Right forelimb (tissue), 1 donor: ENCODE measurements around the gene UQCRC2.
"Not testable (repeated sequence)": the region's sequence is repeated elsewhere in the genome, so short reads cannot be mapped to it uniquely, and the experiment has no call there.

Experiments
- DNase-seq: peaks from one replicate; pipeline ENCODE4 v3.0.0-alpha.2; 2018

UQCRC2 gene

GRCh38 chr16:22013486-22013885 lies 60.3 kb downstream of the UQCRC2 start:
- DNase-seq: no peak

GRCh38 chr16:22014271-22014873 lies 61.2 kb downstream of the UQCRC2 start:
- no peak for DNase-seq

- DNase-seq: no peak
Observed at GRCh38 chr16:22016927-22017326, 63.8 kb downstream of the UQCRC2 start.

DNA sequence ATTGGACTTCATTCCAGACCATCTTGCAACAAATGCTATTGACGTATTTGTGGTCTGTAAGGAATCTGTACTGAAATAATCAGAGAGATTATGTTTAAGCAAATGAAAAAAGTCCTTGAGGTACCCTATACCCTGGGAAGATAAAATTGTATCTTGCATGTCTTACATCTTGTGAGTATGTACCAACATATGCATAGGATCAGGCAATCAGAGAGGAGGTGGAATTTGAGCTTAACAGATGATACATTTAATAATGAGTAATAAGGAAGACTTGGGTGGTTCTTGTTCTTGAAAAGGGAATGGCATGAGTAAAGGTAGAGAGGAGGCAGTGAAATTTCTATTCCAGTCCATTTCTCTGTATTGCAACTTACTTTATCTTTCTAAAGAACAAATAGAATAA lies 65.4 kb downstream of the UQCRC2 start:
- DNase-seq: no peak

DNA sequence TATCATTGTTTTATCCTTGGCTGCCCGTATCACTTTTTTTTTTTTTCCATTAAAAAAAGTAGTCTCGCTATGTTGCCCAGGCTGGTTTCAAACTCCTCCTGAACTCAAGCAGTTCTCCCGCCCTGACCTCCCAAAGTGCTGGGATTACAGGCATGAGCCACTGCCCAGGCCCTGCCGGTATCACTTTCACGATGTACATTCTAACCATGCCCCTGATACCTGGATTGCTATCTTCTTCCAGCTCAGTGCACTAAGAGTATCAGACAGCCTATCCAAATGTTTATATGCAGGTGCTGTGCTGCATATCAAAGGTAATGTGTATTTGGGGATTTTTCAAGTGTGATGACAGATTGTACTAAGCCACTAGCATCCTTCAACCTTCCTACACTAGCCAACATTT lies 69.0 kb downstream of the UQCRC2 start:
- no peak for DNase-seq

DNA sequence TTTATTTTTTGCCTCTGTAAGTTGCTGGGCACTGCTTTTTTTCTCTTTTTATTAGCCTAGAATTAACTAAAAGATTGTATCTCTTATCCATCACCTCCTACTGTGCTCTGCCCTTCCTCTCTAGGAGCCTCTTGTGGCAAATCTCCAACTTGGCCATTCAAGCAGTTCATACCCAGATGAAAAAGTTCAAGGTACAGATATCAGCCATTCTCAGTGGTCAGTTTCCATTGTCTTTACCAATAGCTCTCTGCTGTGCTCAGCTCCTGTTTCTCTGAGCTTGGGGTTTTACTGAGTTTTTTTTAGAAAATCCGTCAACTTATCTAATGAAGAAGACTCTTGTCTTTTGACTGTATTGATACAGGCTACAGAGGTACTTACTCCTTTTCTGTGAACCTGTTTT lies 70.3 kb downstream of the UQCRC2 start:
- no peak for DNase-seq

- not testable (repeated sequence) for DNase-seq
Observed at GRCh38 chr16:22024785-22025184, 71.6 kb downstream of the UQCRC2 start.

DNA sequence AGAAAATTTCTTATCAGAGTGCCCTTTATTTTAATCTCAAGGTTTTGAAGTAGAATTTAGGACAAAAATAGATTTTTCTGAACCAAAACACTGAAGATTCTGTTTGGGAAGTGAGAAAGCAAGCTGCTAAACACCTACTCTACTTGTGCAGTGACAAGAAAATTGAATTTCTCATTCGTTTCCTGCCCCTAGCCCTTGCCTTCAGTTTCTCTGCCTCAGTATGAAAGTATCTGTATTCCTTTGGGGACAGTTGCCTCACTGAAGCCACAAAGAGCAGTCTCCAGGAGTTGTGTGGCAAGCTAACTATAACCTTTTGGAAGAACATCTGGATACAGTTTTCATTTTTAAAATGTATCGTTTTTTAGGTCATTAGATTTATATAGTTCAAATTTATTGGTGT lies 74.5 kb downstream of the UQCRC2 start:
- no peak for DNase-seq

- DNase-seq: no peak
Observed at GRCh38 chr16:22029632-22030031, 76.5 kb downstream of the UQCRC2 start.

DNA sequence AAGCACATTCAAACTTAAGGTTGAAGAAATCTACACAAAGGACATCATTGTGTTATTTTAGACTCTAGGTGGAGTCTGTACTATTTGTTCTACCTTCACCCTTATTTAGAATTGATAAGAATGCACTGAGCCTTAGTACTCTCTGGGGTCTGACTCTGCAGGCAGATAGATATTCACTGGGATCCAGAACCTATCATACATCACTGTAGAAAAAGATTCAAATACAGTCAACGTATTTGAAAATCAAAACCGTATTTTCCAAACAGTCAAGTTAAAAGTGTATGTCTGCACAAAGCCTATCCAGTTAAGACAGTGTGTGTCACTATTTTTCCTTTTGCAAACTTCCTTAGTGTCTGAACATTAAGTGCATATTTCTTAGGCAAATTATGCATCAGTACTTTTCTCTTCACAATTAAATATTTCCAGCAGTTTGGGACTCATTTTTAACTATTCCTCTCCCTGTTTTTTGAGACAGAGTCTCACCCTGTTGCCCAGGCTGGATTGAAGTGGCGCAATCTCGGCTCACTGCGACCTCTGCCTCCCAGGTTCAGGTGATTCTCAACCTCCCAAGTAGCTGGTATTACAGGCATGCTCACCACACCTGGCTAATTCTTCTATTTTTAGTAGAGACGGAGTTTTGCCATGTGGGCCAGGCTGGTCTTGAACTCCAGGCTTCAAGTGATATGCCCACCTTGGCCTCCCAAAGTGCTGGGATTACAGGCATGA lies 77.1 kb downstream of the UQCRC2 start:
- no peak for DNase-seq

DNA sequence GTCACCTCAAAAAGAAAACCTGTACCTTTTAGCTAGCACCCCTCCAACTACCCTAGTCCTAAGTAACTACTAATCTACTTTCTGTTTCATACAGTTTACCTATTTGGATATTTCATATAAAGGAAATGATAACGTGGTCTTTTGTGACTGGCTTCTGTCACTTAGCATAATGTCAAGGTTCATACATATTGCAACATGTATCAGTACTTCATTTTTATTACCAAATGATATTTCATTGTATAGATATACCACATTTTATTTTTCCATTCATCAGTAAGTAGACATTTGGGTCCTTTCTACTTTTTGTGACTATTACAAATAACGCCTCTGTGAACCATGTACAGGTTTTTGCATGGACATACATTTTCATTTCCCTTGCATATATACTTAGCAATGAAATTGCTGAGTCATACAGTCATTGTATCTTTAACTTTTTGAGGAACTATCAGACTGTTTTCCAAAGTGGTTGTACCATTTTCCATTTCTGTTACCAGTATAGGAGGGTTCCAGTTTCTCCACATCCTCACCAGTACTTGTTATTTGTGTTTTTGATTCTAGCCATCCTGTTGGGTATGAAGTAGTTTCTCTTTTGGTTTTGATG lies 78.4 kb downstream of the UQCRC2 start:
- no peak for DNase-seq
